T47D (cell line): ENCODE data around the gene SLC9A9.

Experiments
- DNase-seq, 2 experiments: peaks; one replicate each; pipeline versions ENCODE4 v3.0.0 to v3.0.0-alpha.2; 2011 to 2012; ENCODE audit warnings: low read depth in 1 of 2, low spot score in 1 of 2
- JUND ChIP-seq: IDR thresholded peaks from 2 replicates; pipeline ENCODE4 v1.6.1; 2012; ENCODE audit warnings: low read depth
- in situ Hi-C: cut with HindIII; loops from 2 replicates; pipeline ENCODE4 v1.10.0; 2016; ENCODE audit warnings: low sequenced_read_pairs, low pct_unique_long_range_greater_than_20kb

The SLC9A9 gene

DNA sequence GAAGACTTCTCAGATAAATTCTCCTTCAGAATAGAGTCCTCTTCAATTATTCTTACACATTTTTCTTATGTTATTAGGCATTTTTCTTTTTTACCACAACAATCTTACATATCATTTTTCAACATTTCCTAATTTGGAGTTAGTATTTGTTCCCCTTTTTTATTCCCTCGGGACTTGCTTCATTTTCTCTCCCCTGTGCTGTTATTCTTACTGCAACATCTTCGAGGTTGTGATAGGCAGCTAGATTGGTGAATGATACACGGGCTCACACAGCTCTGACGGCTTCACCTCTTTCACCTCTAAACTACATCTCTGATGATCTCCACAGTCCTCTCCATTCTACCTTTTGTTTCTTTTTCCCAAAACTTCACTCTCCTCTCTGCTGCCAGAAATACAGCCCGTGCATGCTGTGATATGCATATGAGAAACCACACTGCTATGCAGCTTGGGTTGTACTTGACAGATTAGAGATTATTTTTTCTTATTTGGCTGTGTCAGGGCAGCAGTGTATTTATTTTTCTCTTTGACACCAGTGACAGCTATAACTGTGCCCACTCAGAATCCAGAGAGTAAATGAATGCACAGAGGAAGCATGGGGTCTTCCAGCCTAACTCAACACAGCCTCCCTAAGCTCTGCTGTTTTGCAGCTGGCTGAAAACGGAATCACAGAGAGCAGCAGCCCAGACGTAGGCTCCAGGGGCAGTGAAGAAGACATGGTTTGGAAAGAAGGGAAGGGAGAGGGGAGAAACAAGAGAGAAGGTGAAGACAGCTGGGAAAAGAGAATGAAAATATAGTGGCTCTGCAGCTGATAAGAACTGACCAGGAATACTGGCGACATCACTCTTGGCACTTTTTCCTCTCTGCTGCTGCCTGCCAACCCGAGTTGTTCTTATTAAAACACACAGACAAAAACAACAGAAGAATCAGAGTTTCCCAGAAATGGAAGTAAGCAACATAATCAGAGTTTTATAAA, 61.8 kb downstream of the SLC9A9 start:
- DNase-seq: no peak
- in situ Hi-C loops: no loop called here
- no peak for TF ChIP-seq JUND

- DNase-seq: no peak
- no peak for TF ChIP-seq JUND
- in situ Hi-C loops: no loop called here
Observed at GRCh38 chr3:143784446-143784845, 63.8 kb downstream of the SLC9A9 start.

DNA sequence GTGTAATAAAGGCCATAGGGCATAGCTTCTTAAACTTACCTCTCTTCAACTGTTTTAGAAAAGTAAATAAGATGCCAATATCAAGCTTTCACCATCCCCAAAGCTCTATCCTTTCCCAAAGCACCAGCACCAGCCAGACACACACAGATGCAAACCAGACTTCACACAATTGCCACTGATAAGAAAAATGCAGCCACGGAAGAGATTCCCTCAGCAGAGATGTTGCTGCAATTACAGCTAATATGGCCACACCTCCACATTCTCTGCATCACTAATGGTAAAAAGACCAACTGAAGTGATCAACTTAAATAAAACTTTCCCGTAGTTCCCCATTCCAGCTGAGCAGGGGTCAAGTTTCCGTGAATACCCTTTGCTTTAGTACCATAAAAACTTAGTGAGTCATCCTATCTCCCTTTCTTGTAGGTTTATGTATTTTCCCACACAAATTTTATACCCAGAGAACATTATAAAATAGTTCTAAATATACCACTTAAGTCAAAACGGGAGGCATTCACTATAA, 64.4 kb downstream of the SLC9A9 start:
- in situ Hi-C loops: no loop called here
- no peak for TF ChIP-seq JUND
- DNase-seq: no peak

DNA sequence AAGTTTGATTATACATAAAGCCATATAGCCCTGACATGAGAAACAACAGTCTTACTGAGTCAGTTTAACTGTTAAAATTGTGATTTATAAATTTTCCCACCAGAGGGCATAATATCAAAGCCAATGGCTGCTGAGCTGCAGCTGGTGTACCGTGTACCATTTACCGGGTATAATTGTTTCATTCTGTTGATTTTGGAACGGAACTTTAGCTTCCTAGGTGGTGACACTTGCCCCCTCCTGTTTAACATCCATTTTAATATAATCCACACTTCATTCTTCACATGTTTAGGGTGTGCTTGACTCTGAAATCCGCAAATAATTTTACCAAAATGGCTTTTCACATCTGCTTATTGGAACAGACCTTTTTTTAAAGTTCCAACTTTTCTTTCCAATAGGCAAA, 72.8 kb downstream of the SLC9A9 start:
- DNase-seq: peak; percentile 63 to 69
- in situ Hi-C loops: no loop called here
- no peak for TF ChIP-seq JUND

GRCh38 chr3:143771939-143772338, 76.3 kb downstream of the SLC9A9 start:
- TF ChIP-seq JUND: no peak
- in situ Hi-C loops: no loop called here
- no peak for DNase-seq

- no peak for DNase-seq
- in situ Hi-C loops: no loop called here
- TF ChIP-seq JUND: no peak
Observed at GRCh38 chr3:143771258-143771657, 77.0 kb downstream of the SLC9A9 start.

GRCh38 chr3:143770391-143770790, 77.9 kb downstream of the SLC9A9 start:
- TF ChIP-seq JUND: no peak
- in situ Hi-C loops: no loop called here
- DNase-seq: no peak

DNA sequence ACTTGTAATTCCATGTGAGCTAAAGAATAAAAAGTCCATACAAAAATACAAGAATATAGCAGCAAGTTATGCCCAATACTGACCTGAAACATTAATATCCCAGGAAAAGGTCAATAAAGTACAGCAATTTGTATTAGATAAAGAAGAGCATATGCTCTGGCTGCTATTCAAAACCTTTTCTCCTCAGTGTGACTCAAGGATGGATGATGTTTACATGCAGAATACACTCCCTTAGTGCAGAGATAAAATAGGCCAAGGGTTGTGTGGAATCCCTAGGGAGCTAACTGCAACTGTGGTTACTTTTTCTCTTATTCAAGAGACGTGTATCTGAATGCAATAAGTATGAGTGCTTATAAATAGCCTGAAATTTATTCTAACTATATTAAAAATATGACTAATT, 78.7 kb downstream of the SLC9A9 start:
- DNase-seq: no peak
- TF ChIP-seq JUND: no peak
- in situ Hi-C loops: no loop called here

DNA sequence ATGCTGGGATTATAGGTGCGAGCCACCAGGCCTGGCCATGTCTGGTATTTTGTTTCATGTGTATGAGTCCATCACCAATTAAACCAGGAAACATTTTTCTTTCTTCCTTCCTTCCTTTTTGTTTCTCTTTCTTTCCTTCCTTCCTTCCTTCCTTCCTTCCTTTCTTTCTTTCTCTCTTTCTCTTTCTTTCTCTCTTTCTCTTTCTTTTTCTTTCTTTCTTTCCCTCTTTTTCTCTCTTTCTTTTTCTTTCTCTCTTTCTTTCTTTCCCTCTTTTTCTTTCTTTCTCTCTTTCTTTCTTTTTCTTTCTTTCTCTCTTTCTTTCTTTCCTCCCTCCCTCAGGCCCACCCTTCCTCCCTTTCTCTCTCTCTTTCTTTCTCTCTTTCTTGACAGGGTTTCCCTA, 83.4 kb downstream of the SLC9A9 start:
- in situ Hi-C loops: no loop called here
- no peak for DNase-seq
- no peak for TF ChIP-seq JUND

GRCh38 chr3:143763564-143764162, 84.6 kb downstream of the SLC9A9 start:
- in situ Hi-C loops: no loop called here
- DNase-seq: peak; percentile 21 to 30
- no peak for TF ChIP-seq JUND

DNA sequence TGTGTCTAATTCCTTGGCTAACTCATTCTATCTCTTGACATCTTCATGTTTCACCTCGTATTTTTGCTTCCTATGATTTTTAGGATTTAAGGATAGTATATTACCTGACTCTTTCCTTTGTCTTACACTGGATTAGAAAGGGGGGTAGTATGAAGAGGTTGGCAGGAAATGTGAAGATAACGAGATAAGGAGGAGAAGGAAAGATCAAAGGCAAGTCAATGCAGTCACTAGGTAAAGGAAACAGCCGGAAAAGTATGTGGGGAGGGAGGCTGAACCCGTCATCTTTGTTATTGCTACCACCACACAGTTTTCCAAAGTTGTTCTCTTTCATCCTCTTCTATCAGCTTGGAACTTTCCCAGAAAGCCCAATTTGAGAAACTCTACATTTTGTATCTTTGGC, 90.6 kb downstream of the SLC9A9 start:
- no peak for DNase-seq
- no peak for TF ChIP-seq JUND
- in situ Hi-C loops: no loop called here

DNA sequence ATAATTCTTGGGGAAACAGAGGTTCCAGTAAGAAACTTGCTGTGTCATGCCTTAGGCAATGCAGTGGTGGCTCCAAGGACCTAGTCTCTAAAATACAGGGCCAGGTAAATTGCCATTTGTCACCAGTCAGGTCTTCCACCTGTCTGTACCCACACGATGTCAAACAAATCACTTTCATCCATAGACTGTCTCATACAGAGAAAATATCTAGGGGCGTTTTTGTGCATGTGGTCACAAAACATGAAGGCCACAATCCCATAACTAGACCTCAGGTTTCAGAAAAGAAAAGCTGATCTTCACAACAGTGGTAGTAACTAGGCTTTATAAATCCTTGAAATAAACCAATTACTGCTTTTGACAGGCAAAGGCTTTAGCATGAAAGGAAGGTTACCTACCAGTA, 92.3 kb downstream of the SLC9A9 start:
- no peak for TF ChIP-seq JUND
- DNase-seq: no peak
- in situ Hi-C loops: no loop called here

DNA sequence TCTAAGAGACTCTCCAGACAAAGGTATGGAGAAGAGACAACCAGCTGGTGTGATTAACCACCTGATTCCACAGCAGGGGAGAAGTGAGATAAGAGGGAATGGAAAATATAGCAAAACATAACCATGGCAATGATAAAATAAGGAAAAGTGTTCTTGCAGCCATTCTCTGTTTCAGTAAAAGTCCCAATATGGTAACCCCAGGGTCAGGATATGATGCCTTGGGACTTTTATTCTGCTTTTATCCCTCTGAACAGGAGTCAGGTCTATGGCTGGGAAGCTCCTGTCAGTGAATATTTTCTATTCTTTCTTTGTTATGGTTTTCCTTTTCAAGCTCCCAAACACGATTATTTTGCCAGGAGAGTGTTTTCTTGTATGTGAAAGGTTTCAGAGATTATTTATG, 94.2 kb downstream of the SLC9A9 start:
- in situ Hi-C loops: no loop called here
- TF ChIP-seq JUND: no peak
- no peak for DNase-seq

DNA sequence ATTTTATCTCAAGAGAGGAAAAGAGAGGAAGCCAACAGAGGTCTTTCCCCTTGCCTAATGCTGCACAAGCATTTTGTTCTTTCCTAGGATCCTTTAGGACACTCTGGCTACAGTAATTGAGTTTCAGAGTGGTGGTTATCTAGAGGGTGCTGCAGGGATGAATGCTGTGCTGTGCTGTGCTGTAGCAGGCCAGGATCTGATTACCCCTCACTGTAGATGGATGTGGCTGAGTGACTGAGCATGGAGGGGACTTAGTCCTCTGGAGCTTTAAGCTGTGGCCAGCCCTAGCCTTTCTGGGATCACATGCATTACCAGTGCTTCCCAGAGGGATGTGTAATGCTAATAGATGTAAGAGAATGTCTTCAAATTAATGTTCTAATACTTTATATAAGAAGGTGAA, 94.8 kb downstream of the SLC9A9 start:
- TF ChIP-seq JUND: no peak
- in situ Hi-C loops: no loop called here

More for the DNA sequence above, 94.8 kb downstream of the SLC9A9 start:
- no peak for DNase-seq
